Measurements from ENCODE around the gene FRMPD3. TPM values are rescaled to one million over a fixed set of nuclear protein-coding genes. Genes with fewer than 3 reads are reported as not detected.

The FRMPD3 gene
- total and polyA plus RNA-seq, 2 of the 8 experiments (the other 6 are each of a cell fraction or from before 2014, with no cell fraction given) = 0.38 to 0.56 TPM

DNA sequence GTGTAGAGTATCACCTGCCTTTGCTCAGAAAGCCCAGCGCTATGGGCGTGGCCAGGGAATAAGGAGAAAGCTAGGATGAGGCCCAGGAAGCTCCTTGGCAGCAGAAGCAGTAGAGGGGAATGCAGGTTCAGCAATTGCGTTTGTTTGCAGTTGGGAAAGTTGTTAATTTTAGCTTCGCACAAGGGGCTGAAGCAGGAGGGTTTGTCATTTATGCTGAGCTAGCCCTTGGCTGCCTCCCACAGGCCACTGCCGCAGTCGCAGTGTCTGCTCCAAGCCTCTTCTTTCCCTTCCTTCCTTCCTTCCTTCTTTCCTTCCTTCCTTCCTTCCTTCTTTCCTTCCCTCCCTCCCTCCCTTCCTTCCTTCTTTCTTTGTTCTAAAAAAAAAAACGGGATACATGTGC, 21.5 kb downstream of the FRMPD3 start:
- H2BK15ac ChIP-seq (ENCODE audit: low read length) = no peak overlapping the region
- no peak overlapping the region for H2BK12ac ChIP-seq (ENCODE audit: low read depth, low read length)
- H3K27ac ChIP-seq (ENCODE audit: low read depth, low read length) = no peak overlapping the region
- no peak overlapping the region for H3K4ac ChIP-seq (replicated peaks; ENCODE audit: insufficient read length, low read depth, low read length)
- H2BK5ac ChIP-seq (ENCODE audit: low read depth, low read length) = no peak overlapping the region
- no peak overlapping the region for H2BK120ac ChIP-seq (replicated peaks; ENCODE audit: low read depth, low read length)
- H2BK20ac ChIP-seq (ENCODE audit: low read length) = no peak overlapping the region
- H3K79me1 ChIP-seq (ENCODE audit: low read depth, low read length) = no peaks in the 10 kb centered on the region
- H2AFZ ChIP-seq (ENCODE audit: low read length) = peak overlapping the region; percentile 32; the same call in 1 of the 2 replicates
- H3K36me3 ChIP-seq (ENCODE audit: control insufficient read depth in 2 of 4, insufficient read depth in 4 of 4, low read length in 3 of 4) = no peaks in the 10 kb centered on the region
- H3K4me1 ChIP-seq (replicated peaks in 1 of 4; ENCODE audit: control insufficient read depth in 3 of 4, insufficient read depth in 4 of 4, low read length in 3 of 4) = peaks cover 0 to under 1% (median 0%) of the 10 kb centered on the region in 4 experiments; a peak in 1 of 7 replicates
- no peak overlapping the region for H4K91ac ChIP-seq (replicated peaks; ENCODE audit: insufficient read length, low read length)
- DNase-seq (ENCODE audit: low read depth in 1 of 2, low spot score in 2 of 2) (no peak), FAIRE-seq (peak; percentile 72)
- H2AK5ac ChIP-seq (ENCODE audit: low read depth, low read length) = no peak overlapping the region
- 52% methylated on average over 3 of the region's 7 CpGs; no CpG with 5 or more reads in 1 of the 2 experiments for WGBS, 2 experiments (ENCODE audit: extremely low coverage in 1 of 2, insufficient coverage in 1 of 2, insufficient read length in 1 of 2, insufficient replicate concordance in 2 of 2, low coverage in 1 of 2, low lambda C conversion rate in 2 of 2, missing lambda C conversion rate in 1 of 2)
- no peak overlapping the region for H4K8ac ChIP-seq (ENCODE audit: extremely low read depth, insufficient read depth, low read length)
- POLR2A ChIA-PET (ENCODE audit: partially characterized antibody) = no interaction called here
- no peak overlapping the region for H3K18ac ChIP-seq (ENCODE audit: extremely low read depth, low read length)
- no peak overlapping the region for H3K23ac ChIP-seq (ENCODE audit: insufficient read length)
- no peaks in the 10 kb centered on the region for H4K20me1 ChIP-seq (replicated peaks in 1 of 2; ENCODE audit: control insufficient read depth in 1 of 2, insufficient read depth in 2 of 2, low read length in 2 of 2)
- H3K27me3 ChIP-seq (replicated peaks in 1 of 4; ENCODE audit: control insufficient read depth in 3 of 4, extremely low read depth in 1 of 4, insufficient read depth in 3 of 4, low read length in 3 of 4) = no peaks in the 10 kb centered on the region
- no peaks in the 10 kb centered on the region for H3K9me3 ChIP-seq (ENCODE audit: insufficient read depth in 2 of 2, low read depth in 1 of 2, low read length in 1 of 2)
- no peak overlapping the region for H3K56ac ChIP-seq (replicated peaks; ENCODE audit: insufficient read length, low read depth, low read length)
- H3K23me2 ChIP-seq (ENCODE audit: low read depth, low read length) = no peaks in the 10 kb centered on the region
- H3K9ac ChIP-seq (replicated peaks in 1 of 4; ENCODE audit: extremely low read depth in 1 of 4, low read depth in 3 of 4, low read length in 3 of 4) = no peak overlapping the region
- TF ChIP-seq, protein P1, sequence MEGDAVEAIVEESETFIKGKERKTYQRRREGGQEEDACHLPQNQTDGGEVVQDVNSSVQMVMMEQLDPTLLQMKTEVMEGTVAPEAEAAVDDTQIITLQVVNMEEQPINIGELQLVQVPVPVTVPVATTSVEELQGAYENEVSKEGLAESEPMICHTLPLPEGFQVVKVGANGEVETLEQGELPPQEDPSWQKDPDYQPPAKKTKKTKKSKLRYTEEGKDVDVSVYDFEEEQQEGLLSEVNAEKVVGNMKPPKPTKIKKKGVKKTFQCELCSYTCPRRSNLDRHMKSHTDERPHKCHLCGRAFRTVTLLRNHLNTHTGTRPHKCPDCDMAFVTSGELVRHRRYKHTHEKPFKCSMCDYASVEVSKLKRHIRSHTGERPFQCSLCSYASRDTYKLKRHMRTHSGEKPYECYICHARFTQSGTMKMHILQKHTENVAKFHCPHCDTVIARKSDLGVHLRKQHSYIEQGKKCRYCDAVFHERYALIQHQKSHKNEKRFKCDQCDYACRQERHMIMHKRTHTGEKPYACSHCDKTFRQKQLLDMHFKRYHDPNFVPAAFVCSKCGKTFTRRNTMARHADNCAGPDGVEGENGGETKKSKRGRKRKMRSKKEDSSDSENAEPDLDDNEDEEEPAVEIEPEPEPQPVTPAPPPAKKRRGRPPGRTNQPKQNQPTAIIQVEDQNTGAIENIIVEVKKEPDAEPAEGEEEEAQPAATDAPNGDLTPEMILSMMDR (IDR thresholded peaks at IDR 0.05; ENCODE audit: control extremely low read depth in 1 of 3, insufficient read depth in 1 of 3, low read depth in 1 of 3, low read length in 3 of 3) = peak; percentile 43 to 59 (median 45)
- TF ChIP-seq RAD21 (IDR thresholded peaks at IDR 0.05 in 1 of 2, conservative IDR thresholded peaks at IDR 0.05 in 1 of 2; ENCODE audit: low read depth in 2 of 2, low read length in 2 of 2) (peak; percentile 50 to 61), CHD2 (IDR thresholded peaks at IDR 0.05; ENCODE audit: low read length) (no peak)
- no peak overlapping the region for H3K14ac ChIP-seq (ENCODE audit: insufficient read length)
- H3K79me2 ChIP-seq (ENCODE audit: control insufficient read depth in 1 of 2, insufficient read depth in 2 of 2, low read length in 2 of 2) = no peaks in the 10 kb centered on the region
- no peak overlapping the region for H3K4me2 ChIP-seq (ENCODE audit: insufficient read depth in 1 of 2, low read depth in 2 of 2, low read length in 2 of 2)
- H3K4me3 ChIP-seq (ENCODE audit: extremely low read depth in 1 of 4, insufficient read depth in 2 of 4, low read depth in 3 of 4, low read length in 4 of 4) = no peak overlapping the region
- H4K5ac ChIP-seq (ENCODE audit: insufficient read length, low read depth, low read length) = no peak overlapping the region
- CTCF ChIA-PET (ENCODE audit: partially characterized antibody) = interaction anchor here (0.8 to 2.9 kb wide), 12 partner anchors 10 to 574 kb away, joined by 3 to 13 read pairs (median 6); no protein-coding TSS in a partner anchor
